Measurements from ENCODE around the gene BAHCC1. TPM values are rescaled to one million over a fixed set of nuclear protein-coding genes. Genes with fewer than 3 reads are reported as not detected.

BAHCC1 gene
- total and polyA plus RNA-seq, 12 donors: 4.8 to 13.1 (median 9.2) TPM

DNA sequence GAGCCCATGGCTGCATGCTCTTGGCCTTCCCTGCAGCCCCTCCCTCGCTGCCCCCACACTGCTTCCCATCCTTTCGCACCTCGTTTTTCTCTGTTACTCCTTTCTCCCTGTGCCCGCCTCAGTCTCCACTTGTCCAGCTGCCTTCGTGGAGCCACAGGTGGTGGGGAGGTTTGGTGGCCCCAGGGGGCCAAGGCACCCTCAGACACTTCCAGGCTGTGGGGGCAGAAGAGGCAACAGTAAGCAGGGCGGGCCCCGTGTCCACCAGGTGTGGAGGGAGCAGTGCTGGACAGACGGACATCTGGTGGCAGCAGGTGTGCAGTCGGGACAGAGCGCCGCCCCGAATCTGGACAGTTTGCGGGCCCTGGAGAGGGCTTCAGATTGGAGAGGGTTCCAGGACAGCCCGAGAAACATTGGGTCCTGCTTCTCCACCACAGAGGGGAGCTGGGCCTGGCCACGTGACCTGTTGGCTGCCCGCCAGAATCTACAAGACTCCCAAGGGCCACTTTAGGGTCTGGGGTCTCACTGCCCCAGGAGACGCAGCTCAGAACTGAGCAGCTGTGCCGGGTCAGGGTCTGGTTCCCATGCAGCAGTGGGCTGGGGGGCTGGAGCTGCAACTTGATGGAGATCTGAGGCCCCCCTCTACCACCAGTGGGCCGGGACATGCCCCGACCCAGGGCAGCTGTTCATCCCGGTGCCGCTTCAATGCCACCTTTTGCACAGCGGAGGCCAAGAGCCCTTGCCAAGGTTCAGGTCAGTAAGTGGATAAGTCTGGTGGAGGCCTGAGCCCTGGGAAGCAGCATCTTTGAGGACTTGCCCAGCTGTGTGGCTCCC, 22.8 kb downstream of the BAHCC1 start:
- H3K36me3 ChIP-seq: no peaks in the 10 kb centered on the region
- no peaks in the 10 kb centered on the region for H3K27me3 ChIP-seq
- H3K4me3 ChIP-seq: no peak overlapping the region
- peak overlapping the region in 9 of 10 donors; percentile 52 to 99 (median 87) for H3K27ac ChIP-seq
- DNase-seq (no peak), ATAC-seq (no peak)
- TF ChIP-seq, protein P1, sequence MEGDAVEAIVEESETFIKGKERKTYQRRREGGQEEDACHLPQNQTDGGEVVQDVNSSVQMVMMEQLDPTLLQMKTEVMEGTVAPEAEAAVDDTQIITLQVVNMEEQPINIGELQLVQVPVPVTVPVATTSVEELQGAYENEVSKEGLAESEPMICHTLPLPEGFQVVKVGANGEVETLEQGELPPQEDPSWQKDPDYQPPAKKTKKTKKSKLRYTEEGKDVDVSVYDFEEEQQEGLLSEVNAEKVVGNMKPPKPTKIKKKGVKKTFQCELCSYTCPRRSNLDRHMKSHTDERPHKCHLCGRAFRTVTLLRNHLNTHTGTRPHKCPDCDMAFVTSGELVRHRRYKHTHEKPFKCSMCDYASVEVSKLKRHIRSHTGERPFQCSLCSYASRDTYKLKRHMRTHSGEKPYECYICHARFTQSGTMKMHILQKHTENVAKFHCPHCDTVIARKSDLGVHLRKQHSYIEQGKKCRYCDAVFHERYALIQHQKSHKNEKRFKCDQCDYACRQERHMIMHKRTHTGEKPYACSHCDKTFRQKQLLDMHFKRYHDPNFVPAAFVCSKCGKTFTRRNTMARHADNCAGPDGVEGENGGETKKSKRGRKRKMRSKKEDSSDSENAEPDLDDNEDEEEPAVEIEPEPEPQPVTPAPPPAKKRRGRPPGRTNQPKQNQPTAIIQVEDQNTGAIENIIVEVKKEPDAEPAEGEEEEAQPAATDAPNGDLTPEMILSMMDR (IDR thresholded peaks at IDR 0.05): no peak
- intact Hi-C loops (cut with DNase I): loop anchor here in 1 of 10 donors (2.0 kb wide), 1 partner anchor 13 kb away; no protein-coding TSS in a partner anchor
- WGBS, 2 donors: 73 to 77% methylated on average over 23 of the region's 23 CpGs
- H3K9me3 ChIP-seq: no peaks in the 10 kb centered on the region
- peaks cover 44 to 72% (median 61%) of the 10 kb centered on the region in 9 donors for H3K4me1 ChIP-seq

DNA sequence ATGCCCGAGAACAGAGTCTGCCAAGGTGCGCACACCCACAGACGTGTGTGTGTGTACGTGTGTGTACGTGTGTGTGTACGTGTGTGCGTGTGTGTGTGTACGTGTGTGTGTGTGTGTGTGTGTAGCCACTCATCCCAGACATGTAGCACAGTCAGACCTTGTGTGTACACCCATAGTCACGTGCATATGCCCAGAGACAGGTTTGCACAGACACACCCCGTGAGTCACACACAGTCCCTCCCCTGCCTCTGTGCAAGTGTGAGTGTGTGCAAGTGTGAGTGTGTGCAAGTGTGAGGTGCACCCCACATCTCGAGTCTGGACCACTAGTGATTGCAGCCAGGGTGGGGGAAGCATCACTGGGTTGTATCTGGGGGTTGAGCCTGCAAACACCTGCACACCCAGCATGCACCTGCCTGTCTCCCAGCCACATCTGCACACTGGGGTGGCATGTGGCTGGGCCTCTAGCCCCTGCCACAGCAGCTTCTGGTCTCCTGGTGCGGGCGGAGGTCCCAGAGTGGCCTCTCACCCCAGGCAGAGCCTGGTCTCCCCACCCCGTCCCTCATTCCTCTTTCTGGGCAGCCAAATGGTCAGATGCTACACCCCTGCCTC, 23.6 kb downstream of the BAHCC1 start:
- 50 to 53% methylated on average over 14 of the region's 14 CpGs for WGBS, 2 donors
- Histone ChIP-seq H3K4me1 (peaks cover 51 to 72% (median 66%) of the 10 kb centered on the region in 9 donors), H3K27me3 (no peaks in the 10 kb centered on the region), H3K36me3 (no peaks in the 10 kb centered on the region), H3K4me3 (peak overlapping the region in 4 of 10 donors; percentile 36 to 50 (median 42)), H3K9me3 (no peaks in the 10 kb centered on the region), H3K27ac (peak overlapping the region in 9 of 10 donors; percentile 87 to 99 (median 96))
- intact Hi-C loops (cut with DNase I): loop anchor here in 2 of 10 donors (1.0 to 2.0 kb wide), 2 partner anchors 14 kb away; no protein-coding TSS in a partner anchor
- ATAC-seq: no peak
- TF ChIP-seq, protein P1 (IDR thresholded peaks at IDR 0.05): no peak
- no peak for DNase-seq

DNA sequence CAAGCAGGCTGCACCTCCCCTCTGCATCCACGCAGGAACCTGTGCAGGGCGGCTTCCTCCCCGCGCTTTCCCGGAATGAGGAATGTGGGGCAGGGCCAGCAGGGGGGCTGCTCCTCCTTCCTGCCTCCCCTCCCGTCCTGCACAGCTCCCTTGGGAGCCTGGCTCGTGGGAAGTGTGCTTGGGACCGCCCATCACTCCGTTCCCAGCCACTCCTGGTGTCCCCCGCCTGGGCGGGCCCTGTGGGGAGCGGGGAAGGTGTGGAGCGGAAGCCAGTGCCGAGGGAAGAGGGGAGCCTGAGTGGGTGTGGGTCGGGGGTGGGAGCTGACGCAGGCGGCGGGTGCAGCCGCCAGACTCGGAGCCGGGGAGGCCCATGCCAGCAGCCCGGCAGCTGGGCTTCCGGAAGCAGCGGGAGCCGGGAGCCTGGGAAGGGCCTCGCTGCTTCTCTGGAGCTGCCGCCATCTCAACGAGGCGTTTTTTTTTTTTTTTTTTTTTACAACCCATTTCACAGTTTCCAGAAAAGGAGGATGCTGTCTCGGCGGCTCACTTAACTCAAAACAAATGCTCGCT, 24.1 kb downstream of the BAHCC1 start:
- WGBS, 2 donors: 6 to 9% methylated on average over 28 to 31 of the region's 32 CpGs
- peaks cover 56 to 77% (median 71%) of the 10 kb centered on the region in 9 donors for H3K4me1 ChIP-seq

More for the DNA sequence above, 24.1 kb downstream of the BAHCC1 start:
- TF ChIP-seq, protein P1 (IDR thresholded peaks at IDR 0.05): no peak
- Histone ChIP-seq H3K9me3 (no peaks in the 10 kb centered on the region), H3K36me3 (no peaks in the 10 kb centered on the region), H3K4me3 (peak overlapping the region in 9 of 10 donors; percentile 2 to 50 (median 27)), H3K27me3 (no peaks in the 10 kb centered on the region), H3K27ac (peak overlapping the region; percentile 44 to 99 (median 96))
- intact Hi-C loops (cut with DNase I): loop anchor here in 2 of 10 donors (1.0 to 2.0 kb wide), 2 partner anchors 14 to 15 kb away; no protein-coding TSS in a partner anchor
- ATAC-seq (peak; percentile 71 to 90 (median 86)), DNase-seq (peak; percentile 93 to 95)

Measured in heart right ventricle (tissue), 16 donors.